RPMI8226 (cell line): ENCODE data around the gene RPL29.

ENCODE experiments used
- DNase-seq: peaks from one replicate; pipeline ENCODE4 v3.0.0-alpha.2; 2015

RPL29 gene

DNA sequence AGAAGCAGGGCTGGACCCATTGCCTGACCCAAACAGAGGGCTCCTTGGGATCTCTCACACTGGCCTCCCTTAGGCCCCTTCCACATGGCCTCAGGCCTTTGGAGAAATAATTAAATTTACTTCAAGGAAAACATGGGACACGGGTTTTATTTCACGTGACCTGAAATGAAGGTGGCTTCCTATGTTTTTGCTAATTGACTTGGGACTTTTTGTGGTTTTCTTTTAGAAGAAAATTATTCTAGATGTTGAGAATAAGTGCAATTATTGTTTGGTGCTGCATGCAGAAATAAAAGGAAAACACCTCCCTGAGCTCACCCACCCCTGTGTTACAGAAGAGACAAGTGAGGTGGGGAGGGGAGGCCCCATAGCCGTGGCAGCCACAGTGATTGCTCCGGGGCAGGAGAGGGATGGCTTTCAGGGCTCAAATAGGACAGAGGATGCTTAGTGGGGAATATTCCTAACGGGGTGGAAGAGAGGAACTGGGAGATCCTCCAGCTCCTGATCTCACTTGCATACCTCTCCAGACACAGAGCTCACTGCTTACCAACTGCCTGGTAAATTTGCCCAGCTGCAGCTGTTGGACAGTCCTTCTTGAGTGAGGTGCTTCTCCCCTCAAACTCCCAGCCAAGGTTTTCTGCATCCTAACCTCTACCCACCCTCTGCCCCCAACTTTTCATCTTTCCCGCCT is 29.2 kb upstream of the RPL29 start:
- DNase-seq = no peak

DNA sequence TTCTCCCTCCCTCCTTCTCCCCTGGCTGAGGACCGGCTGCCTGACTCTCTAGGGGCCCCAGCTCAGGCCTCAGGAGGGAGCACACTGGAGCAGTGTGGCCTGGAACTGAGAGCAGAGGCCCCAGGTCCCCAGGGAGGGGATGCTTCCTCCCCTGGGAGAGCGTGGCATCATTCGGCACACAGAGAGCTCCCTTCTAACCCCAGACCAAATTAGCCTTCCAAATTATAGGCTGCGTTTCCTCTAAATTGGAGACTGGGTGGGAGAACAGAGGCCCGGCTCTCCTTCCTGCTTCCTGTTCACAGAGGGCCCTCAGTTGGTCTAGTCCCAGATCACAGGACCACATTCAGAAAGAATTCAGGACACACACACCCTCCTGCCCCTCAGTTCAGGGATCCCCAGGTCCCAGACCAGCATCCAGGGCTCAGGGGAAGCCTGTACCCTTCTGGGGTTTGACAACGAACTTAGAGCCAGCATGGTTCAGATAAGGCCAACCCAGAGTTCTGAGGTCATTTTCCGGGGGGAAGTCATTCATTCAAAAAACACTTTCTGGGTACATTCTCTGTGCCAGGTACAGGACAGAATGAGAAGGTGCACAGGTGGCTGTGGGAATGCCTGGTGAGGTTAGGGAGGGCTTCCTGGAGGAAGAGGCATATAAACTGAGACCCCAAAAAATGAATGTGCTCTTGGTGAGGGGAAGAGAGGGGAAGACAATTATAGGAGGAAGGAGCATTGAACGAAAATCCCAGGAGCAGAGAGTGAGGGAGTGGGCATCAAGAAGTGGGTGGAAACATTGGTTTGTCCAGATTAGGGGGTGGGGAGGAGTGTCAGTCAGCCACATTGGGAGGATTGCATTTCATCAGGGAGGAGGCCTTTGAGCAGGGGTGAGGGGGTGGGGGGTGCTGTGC is 28.4 kb upstream of the RPL29 start:
- DNase-seq = no peak

DNA sequence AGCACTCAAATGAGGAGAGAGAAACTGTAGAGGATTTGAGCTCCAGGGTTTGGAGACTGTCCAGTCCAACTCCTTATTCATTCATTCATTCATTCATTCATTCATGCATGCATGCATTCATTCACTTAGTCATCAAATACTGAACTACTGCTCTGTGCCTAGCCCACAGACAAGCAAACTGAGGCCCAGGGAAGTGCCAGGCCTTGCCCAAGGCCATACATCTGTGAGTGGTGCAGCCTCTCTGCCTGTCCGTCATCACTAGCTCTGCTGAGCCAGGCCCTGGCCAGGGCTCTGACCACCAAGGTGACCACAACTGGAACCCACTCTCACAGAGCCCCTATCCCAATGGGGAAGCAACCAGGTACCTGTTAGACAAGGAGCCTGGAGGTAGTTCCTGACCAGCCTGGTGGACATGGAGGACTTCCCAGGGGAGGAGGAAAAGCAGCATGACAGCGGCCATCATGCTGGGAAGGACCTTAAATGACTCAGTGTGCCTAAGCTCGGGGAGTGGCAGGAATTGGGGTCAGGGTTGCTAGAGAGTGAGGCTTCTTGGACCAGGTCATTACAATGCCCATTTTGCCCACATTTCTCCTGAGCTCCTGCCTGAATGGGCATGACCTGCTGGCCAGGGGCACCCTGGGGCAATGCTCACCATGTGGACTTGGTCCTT is 27.5 kb upstream of the RPL29 start:
- DNase-seq = no peak

DNA sequence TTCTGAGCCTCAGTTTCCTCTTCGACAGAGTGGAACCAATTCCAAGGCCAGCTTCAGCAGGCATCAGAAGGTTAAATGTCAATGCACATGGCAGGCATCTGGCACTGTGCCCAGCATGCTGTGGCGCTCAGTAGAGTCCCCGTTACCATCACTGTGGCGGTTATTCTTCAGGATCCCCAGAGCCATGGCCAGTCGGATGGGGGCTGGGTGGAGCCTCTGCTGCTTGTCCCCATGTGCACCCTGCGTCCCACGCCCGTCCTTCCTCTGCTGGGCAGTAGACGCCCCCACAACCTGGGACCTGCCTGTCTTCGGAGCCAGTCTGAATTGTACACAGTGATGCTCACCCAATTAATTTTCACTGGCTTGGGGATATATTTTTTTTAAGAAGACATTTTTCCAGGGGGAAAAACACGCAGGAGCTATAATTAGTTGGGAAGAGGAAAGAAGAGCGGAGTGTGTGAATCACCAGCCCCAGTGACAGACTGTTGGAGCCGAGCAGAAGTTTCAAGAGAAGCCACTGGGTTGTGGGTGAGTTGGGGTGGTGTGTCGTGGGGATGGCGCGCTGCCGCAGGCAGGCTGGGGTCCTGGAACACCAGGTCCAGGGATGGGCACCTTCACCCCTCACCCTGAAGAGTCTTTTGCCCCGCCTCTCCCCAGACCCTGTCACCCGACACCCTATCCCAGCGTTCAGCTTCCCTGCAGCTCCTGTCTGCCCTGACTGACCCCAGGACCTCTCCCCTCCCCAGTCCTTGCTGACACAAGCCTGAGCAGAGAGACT is 26.8 kb upstream of the RPL29 start:
- DNase-seq = peak; percentile 37

DNA sequence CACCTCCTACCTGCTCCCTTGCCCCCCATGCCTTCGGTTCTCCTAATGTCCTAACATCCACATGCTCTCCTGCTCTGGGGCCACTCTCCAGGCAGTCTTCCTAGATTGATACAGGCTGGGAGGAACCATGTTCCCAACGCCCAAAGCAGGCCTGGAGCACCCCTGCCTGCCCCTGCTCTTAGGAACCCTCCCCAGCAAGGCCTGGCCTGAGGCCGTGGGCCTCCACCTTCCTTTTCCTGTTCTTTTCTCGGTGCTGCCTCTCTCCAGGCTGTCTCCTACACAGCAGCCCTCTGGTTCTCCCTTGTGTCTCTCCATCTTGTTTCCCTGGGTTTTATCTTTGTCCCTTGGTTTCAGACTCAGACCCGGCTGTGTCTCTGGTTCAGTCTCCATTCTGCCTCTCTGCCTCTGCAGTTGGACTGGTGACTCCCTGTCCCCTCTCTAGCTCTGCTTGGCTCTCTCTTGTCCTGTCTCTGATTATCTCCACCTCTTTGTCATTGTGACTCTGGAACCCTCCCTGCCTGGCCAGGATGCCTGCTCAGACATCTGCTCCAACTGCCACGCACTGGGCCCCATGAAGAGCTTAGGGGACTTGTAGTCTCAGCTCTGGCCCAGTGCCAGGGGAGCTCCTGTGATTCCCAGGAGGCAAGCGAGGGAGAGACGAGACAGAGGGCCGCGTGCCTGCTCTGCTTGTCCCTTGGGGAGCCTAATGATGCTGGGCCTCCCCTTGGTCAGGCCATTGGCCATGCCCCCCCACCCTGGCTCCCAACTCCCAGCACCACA is 26.0 kb upstream of the RPL29 start:
- no peak for DNase-seq

DNA sequence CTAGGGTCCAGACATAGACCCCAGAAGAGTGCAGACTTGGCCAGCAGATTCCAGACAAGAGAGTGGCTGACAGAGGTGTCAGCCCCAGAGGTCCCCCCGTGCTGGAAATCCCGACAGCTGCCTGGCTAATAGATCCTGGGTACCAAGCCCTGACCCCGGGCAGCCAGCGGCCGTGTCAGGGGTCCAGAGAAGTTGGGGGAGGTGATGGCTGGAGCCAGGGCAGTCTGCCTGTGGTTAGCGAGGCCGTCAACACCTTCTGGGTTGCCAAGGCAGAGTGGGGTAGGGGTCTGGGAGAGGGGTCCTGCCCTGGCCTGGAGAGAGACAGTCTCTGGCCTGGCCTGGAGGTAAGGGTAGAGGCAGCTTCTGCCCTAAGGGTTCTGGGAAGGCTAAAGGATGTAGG is 25.1 kb upstream of the RPL29 start:
- DNase-seq = no peak

DNA sequence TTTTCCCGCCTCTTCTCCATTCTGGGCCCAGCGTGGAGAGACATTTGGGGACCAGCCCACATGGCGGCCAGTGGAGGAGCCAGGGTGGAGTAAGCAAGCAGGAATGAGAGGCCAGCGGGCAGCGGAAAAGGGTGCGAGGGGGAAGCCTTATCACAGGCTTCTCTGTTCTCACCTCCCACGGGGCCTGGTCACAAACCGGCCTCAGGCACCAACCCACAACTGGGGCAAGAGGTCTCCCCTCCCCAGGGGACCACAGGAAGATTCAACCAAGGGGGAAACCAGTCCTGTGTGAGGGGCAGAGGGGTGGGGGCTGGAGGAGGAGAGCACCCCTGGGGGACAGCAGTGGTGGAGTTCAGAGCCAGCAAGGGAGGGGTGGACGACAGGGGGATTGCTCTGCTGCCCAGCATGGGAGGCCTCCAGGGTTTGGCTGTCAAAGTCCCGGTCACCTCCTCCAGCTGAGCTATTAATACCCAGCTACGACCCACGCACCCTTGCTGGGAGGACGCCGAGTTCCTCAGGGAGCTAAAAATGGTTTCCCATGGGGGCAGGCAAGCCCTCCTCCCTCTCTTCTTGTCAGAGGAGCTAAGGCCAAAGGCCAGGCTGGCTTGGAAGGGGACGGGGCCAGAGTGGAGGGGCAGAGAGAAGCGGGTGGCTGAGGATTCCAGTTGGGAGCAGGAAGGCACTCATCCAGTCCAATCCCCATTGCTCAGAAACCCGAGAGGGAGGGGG is 23.8 kb upstream of the RPL29 start:
- DNase-seq = no peak

DNA sequence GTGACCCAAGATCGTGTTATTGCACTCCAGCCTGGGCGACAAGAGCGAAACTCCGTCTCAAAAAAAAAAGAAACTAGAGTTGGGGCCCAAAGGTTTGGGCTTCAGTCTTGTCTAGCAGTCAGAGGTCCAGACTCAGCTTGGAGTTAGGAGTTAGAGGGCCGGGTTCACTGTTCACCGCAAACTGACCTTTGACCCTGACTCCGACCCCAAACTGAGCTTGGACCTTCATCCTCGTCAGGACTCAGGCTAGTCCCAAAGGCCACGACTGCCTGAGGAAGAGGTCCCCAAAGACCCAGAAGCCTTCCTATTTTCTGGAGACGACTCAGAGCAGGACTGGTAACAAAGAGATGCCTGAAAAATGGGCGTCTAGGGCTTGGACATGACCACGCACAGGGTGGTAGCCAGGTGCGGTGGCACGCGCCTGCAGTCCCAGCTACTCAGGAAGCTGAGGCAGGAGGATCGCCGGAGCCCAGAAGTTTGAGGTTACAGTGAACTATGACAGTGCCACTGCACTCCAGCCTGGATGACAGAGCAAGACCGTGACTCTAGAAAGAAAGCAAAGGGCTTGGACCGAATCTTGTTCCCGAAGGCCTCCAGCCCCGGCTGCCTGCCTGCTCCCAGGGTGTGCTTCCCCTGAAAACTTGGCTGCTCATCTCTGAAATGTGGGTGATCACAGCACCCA is 22.8 kb upstream of the RPL29 start:
- no peak for DNase-seq

DNA sequence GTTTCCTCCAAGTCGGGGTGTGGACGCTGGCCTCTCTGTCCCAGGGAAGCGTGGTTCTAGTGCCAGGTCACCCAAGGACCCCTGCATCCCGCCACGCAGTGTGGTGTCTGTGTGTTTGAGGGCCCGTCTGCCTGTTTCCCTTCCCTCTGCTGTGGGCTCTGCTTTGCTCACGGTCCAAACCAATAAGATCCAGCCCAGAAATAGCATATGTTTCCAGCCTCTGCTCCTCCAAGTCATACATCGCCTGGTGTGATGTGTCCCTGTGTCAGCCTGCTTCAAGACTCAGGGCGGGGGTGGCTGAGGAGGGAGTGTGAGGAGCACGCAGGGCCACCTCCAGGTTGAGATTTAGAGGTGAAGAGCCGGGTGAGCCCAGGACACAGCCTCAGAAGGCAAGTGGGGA is 21.9 kb upstream of the RPL29 start:
- no peak for DNase-seq

DNA sequence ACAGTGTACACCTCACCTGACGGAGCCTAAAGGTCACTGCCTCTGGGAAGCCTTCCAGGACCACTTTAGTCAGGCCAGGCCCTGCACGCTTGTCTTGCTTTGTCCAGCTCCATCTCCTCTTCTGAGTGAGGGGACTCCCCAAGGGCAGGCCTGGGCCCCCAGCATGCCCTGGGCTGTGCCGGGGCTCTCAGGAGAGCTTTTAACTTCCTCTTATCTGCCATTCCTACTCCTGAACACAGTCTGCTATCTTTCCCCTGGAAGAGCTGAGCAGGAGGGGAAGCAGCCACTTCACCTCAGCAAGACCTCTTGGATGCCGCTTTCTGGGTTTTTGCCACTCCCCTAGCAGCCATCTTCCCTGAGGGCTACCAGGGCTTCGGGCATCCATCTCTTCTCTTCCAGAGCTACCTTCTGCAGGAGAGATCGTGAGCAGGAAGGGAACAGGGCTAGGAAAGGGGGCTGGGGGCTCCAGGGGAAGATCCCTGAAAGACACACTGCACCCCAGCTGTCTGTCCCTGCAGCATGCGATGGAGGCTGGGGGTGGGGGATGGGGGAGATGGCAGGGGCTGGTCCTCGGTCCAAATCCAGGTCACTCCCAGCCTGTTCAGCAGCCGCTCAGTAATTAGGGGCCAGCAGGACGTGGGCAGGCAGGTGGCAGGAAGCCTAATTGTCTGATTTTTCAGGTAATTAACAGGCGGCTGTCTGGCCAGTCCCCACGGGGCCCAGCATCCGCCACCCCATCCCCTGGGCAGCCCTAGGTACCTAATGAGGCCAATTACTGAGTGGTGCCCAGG is 19.9 kb upstream of the RPL29 start:
- DNase-seq = no peak

DNA sequence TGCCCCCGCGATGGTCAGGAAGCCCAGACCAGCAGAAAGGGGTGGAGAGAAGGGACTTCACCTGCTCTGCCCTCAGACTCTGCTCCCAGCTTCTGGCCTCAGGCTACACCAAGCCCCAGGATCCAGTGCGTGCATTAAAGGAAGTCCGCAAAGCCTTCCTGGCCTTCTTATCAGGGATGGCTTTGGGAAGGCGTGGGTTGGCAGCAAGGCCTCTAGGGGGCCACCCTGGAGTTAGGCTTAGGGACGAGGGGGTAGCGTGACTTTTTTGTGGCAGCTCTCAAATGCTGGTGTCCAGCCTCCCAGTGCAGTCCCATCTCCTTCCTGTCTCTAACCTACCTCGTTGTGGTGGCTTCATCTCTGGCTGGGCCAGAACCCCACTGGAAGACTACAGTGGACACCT is 18.9 kb upstream of the RPL29 start:
- DNase-seq = no peak

DNA sequence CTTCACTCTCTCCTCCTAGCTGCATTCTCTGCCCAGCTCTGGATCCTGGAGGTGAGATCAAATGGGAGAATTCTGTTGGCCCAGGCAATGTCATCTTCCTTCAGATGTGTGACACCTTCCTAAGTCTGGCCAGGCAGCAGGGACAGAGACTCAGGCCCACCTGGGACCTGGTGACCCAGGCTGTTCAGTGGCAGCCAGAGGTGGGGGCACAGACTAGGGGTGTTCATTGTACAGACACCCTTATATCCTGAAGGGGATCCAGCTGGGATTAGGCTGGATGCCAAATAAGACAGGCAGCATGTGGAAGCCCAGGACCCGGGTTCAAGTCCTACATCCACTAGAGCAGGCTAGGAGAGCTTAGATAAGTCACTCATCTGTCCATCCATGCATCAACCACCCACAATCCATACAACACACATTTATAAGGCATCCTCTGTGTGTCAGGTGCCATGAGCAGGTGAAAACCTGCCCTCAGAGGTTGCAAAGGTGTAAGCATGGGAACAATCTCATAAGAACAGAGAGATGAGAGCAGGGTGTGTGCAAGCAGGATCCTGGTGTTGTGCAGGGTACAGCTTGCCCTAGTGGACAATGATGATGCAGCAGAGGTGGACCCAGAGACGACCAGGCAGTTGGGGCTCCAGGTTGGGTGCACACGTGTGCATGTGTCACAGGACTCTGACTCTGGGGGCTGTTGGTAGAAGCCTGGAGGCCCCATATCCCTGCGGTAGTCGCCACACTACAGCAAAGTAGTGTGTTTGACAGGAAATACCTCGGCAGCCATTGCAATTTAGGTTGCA is 18.3 kb upstream of the RPL29 start:
- DNase-seq = no peak

DNA sequence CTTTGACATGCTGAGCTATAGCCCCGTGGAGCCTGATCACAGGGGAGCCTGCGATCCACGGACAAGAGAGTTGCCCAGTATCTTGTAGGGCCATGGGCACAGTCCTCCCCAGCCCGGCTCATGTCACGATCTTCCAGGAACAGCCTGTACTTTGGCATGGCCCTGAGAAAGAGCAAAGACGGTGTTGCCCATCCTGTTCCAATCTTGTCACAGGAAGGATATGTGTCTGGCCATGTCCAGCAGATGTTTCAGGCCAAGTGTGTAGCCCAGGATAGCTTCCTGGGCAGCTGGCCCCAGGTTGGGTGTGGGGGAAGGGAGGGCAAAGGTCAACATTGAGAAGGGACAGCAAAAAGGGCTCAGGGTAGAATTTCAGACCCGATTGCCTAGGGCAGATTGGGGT is 17.0 kb upstream of the RPL29 start:
- DNase-seq = no peak

DNA sequence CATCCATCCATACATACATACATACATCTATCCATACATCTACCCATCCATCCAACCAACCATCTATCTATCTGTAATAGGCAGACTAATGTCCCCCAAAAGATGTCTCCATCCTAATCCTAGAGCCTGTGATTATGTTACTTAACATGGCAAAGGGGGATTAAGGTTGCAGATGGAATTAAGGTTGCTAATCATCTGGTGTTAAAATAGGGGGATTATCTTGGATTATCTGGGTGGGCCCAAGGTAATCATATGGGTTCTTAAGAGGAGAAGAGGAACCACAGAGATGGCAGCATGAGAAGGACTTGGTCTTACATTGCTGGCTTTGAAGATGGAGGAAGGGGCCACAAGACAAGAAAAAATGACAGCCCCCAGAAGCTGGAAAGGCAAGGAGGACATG is 14.7 kb upstream of the RPL29 start:
- no peak for DNase-seq

DNA sequence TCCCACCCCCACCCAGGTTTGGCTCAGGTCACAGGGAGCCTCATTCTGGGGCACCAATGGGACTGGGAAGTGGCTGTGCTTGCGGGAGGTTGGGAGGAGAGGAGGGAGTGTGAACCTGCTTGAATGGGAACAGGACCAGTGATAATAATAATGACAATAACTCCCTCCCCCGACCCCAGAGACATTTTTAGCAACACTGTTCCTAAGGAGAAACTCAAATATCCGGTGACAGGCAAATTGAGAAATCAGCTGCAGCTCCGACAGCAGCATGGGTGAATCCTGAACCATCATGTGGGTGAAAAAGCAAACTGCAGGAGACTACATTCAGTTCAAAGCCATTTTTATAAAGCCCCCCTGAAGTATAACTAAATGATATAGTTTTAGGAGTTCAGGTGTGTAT is 11.6 kb upstream of the RPL29 start:
- DNase-seq = no peak

DNA sequence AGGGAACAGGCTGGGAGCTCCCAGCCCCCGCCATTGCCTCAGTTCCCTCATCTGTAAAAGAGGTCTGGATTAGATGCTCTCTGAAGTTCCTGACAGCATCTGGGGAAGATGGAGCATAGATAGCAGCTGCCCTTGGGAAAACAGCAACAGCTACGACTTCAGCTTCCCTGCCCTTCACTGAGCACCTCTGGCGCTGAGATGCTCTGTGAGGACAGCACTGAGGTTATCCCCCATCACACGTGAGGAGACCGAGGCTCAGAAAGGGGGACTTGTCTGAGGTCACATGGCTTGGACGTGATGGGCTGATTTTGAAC is 11.1 kb upstream of the RPL29 start:
- no peak for DNase-seq

DNA sequence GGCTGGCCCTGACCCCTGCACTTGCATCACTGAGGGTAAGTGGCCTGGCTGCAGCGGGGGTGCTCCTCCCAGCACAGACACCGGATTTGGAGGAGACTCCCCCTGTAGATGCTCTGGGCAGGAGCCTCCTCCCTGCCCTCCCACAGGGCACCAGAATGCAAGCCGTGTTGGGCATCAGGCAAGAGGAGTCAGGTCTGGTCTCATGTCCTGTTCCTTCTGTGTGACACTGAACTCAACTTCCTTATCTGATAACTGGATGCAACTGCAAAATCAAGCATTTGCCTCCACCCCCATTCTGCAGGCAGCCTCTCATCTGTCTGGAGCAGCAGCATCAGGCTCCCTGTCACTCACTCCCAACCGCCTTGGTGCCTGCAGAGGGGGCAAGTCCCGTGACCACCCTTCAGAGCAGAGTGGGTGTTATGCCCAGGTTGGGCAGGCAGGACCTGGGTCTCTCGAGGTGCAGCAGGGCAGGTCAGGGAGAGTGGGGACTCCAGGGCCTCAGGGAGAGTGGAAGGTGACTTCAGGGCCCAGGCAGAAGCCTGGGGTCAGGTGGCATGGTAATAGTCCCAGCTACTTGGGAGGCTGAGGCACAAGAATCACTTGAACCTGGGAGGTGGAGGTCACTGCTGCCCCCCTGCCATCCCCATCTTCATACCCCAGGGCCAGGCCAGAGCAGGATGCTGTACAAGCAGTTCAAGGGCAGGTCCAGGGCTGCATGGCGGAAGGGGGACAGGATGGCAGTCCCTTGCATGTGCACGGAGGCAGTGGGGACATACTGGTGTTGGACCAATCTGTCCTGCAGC is 10.5 kb upstream of the RPL29 start:
- DNase-seq = no peak

DNA sequence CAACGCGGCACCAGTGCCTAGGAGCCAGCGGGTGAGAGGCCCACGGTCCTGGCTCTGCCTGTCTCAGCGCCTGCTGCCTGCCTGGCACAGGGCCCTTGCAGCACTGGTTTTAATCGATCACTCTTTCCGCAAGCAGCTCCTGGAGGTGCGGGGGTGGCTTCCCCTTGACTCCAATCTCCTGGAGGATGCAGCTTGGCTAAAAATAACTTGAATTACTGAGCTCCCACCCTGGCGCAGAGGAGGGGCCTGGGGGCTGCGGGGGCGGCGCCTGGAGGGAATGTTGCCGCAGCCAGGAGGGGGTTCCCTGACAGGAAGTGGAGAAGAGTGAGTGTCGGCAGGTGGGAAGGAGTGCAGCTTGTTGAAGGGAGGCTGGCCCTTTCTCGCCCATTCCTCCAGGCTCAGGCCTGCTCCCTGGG is 9.9 kb upstream of the RPL29 start:
- DNase-seq = no peak
